ENCODE measurements around the gene PPP1R12B.
"Not testable (repeated sequence)": the region's sequence is repeated elsewhere in the genome, so short reads cannot be mapped to it uniquely, and the experiment has no call there.

PPP1R12B gene

DNA sequence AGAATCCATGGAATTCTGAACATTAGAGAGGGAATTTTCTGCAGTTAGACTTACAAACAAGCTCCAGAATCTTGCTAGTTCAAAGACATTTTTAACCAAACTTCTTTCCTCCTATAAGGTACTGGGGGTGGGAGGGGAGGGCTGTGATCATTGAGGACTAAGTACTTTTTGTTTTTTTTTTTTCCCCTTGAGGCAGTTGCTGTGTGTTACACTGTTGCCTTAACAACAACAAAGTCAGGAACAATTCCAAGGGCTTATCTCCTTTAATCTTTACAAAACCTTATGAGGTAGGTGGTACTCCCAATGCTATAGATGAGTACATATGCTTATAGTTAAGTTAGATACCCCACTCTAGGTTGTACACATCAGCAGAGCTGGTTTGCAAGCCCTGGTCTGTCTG is 62.9 kb downstream of the PPP1R12B start:
- Histone ChIP-seq H3K4me1 (ENCODE audit: control insufficient read depth, insufficient read depth, low read length) (peaks cover 11% of the 10 kb centered on the region), H3K9me3 (ENCODE audit: control insufficient read depth, insufficient read depth, low read length) (no peaks in the 10 kb centered on the region), H3K36me3 (ENCODE audit: control insufficient read depth, insufficient read depth, low read length) (no peaks in the 10 kb centered on the region), H3K4me3 (ENCODE audit: low read depth, low read length) (no peak overlapping the region), H3K27me3 (ENCODE audit: control insufficient read depth, insufficient read depth, low read length) (no peaks in the 10 kb centered on the region), H3K9ac (ENCODE audit: low read depth, low read length) (no peak overlapping the region)

DNA sequence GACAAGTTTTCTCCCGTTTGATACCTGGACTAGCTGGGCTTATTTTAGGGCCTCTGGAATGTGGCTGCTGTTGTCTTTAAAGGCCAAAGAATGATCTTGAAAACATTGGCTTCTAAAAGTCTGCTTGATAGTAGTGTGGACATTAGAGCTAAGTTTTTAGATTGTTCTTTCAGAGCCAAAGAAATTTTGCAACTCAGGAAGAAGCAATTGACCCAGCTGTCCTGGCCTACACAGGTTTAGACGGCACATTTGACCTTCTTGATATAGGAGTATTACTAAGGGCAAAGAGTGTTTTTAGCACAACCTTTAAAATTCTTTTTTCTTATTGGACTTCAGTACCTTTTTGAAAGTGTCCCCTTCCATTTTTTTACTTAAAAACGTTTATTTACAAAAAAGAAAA is 63.9 kb downstream of the PPP1R12B start:
- H3K9me3 ChIP-seq (ENCODE audit: control insufficient read depth, insufficient read depth, low read length); H3K36me3 ChIP-seq (ENCODE audit: control insufficient read depth, insufficient read depth, low read length); H3K9ac ChIP-seq (ENCODE audit: low read depth, low read length); H3K27me3 ChIP-seq (ENCODE audit: control insufficient read depth, insufficient read depth, low read length); H3K4me3 ChIP-seq (ENCODE audit: low read depth, low read length): not testable (repeated sequence)
- H3K4me1 ChIP-seq (ENCODE audit: control insufficient read depth, insufficient read depth, low read length): peaks cover 11% of the 10 kb centered on the region

DNA sequence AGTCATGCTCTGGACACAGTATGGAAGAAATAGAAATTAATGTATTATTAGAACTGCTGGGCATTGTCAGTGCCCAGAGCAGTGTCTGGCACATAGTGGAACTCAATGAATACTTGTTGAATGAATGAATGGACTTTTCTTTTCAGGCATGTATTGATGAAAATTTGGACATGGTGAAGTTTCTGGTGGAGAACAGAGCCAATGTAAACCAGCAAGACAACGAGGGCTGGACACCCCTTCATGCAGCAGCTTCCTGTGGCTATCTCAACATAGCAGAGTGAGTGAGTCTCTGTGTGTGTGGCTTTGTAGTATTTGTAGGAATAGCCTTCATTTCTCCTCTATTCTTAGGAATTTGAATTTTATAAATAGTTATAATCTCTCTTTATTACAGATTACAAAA is 68.1 kb downstream of the PPP1R12B start:
- Histone ChIP-seq H3K4me3 (ENCODE audit: low read depth, low read length) (no peak overlapping the region), H3K36me3 (ENCODE audit: control insufficient read depth, insufficient read depth, low read length) (no peaks in the 10 kb centered on the region), H3K9me3 (ENCODE audit: control insufficient read depth, insufficient read depth, low read length) (no peaks in the 10 kb centered on the region), H3K9ac (ENCODE audit: low read depth, low read length) (no peak overlapping the region), H3K27me3 (ENCODE audit: control insufficient read depth, insufficient read depth, low read length) (no peaks in the 10 kb centered on the region), H3K4me1 (ENCODE audit: control insufficient read depth, insufficient read depth, low read length) (peaks cover 6% of the 10 kb centered on the region)

DNA sequence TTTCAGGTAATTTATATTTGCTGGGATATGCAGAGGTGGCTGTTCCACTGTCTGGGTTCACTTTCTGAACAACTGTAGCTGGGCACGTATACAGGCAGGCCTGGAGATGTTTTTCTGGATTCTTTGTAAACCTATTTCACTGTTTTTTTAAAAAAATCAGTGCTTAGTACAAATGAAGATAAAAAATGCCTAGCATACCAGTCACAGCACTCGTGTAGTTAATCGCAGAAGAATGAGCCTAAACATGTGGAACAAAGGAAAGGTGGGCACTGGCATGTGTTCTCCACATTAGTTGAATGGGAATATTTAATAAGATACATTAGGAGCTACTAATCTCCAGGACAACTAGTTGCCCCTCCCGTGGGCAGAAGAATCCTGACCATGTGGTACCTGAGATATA is 68.6 kb downstream of the PPP1R12B start:
- H3K27me3 ChIP-seq (ENCODE audit: control insufficient read depth, insufficient read depth, low read length); H3K4me1 ChIP-seq (ENCODE audit: control insufficient read depth, insufficient read depth, low read length); H3K9ac ChIP-seq (ENCODE audit: low read depth, low read length); H3K36me3 ChIP-seq (ENCODE audit: control insufficient read depth, insufficient read depth, low read length); H3K9me3 ChIP-seq (ENCODE audit: control insufficient read depth, insufficient read depth, low read length); H3K4me3 ChIP-seq (ENCODE audit: low read depth, low read length): not testable (repeated sequence)

DNA sequence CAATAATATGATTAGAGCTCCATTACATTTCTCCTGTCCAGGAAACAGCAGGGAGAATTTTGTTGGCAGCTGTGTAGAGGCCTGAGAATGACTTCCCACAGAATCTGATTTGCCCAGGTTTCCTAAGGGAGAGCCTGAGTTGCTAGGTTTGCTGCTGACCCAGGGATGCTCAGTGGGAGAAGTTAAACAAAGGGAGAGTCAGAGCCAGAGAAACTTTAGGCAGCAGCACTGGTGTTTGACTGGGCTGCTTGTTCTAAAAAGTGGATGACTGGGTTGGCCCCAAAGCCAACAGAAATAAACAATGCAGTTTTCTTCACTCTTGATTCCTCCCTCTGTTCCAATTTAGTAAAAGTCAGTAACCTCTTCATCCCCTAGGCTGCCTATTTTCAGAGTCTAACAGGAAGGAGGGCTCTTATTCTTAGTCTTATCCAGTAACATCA is 69.3 kb downstream of the PPP1R12B start:
- H3K27me3 ChIP-seq (ENCODE audit: control insufficient read depth, insufficient read depth, low read length); H3K4me3 ChIP-seq (ENCODE audit: low read depth, low read length); H3K9me3 ChIP-seq (ENCODE audit: control insufficient read depth, insufficient read depth, low read length); H3K36me3 ChIP-seq (ENCODE audit: control insufficient read depth, insufficient read depth, low read length); H3K9ac ChIP-seq (ENCODE audit: low read depth, low read length); H3K4me1 ChIP-seq (ENCODE audit: control insufficient read depth, insufficient read depth, low read length): not testable (repeated sequence)

DNA sequence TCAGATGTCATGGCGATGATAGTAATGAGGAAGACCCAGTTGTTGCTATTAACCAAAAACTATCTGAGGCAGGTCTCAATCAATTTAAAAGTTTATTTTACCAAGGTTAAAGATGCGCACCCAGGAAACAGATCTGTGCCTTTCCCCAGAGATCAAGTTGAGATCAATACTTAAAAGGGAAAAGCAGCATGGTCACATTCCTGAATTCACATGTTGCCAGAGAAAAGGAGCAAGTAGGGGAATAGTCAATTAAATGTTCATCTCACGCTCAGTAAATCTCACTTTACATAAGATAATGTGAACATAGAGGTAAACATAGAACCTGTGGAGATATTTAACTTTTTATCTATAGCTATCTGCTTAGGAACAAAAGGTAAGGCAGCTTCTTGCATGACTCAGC is 71.2 kb downstream of the PPP1R12B start:
- not testable (repeated sequence) for H3K4me3 ChIP-seq (ENCODE audit: low read depth, low read length); H3K27me3 ChIP-seq (ENCODE audit: control insufficient read depth, insufficient read depth, low read length); H3K36me3 ChIP-seq (ENCODE audit: control insufficient read depth, insufficient read depth, low read length); H3K9me3 ChIP-seq (ENCODE audit: control insufficient read depth, insufficient read depth, low read length); H3K9ac ChIP-seq (ENCODE audit: low read depth, low read length); H3K4me1 ChIP-seq (ENCODE audit: control insufficient read depth, insufficient read depth, low read length)

DNA sequence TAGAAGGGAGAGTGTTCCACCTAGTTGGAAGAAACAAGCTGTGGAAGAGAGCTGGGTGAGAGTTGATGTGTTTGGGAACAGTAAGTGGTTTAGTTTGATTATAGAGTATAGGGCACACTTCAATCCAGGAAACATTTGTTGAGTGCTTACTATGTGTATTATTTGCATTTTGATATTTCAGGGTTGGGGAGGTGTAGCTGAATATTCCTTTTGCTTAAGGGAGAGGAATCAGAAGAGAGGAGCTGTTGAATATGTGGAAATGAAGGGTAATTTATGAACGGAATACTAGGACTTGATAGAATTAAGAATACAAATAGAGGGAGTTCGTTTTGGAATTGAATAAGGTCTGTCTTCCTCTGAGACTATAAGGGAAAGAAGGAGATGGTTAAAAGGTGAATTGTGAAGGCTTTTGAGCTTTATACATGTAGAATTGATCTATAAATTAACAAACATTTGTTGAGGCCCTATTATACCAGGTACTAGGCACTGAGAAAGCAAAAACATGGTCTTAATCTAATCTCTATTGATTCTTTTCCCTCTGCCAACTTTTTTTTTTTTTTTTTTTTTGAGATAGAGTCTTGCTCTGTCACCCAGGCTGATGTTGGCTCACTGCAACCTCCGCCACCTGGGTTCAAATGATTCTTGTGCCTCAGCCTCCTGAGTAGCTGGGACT is 72.1 kb downstream of the PPP1R12B start:
- not testable (repeated sequence) for H3K4me3 ChIP-seq (ENCODE audit: low read depth, low read length); H3K27me3 ChIP-seq (ENCODE audit: control insufficient read depth, insufficient read depth, low read length); H3K9ac ChIP-seq (ENCODE audit: low read depth, low read length); H3K9me3 ChIP-seq (ENCODE audit: control insufficient read depth, insufficient read depth, low read length); H3K36me3 ChIP-seq (ENCODE audit: control insufficient read depth, insufficient read depth, low read length); H3K4me1 ChIP-seq (ENCODE audit: control insufficient read depth, insufficient read depth, low read length)

DNA sequence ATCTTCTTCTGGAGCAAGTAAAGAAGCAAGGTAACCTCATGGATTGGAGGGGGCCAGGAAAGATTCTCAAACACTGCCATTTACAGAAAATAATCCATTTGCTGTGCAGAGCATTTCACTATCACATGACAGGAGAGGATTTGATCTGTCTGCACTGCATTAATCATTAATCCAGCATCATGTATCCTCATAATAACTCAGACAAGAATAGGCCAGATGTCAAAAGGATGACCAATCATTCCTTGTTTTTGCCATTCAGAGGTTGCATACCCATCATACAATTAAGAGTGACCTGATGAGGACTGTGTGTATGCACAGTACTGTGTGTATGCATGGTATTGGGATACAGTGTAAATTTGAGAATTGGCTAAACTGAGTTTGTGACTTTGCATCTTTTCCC is 74.2 kb downstream of the PPP1R12B start:
- H3K9me3 ChIP-seq (ENCODE audit: control insufficient read depth, insufficient read depth, low read length); H3K9ac ChIP-seq (ENCODE audit: low read depth, low read length); H3K4me1 ChIP-seq (ENCODE audit: control insufficient read depth, insufficient read depth, low read length); H3K4me3 ChIP-seq (ENCODE audit: low read depth, low read length); H3K36me3 ChIP-seq (ENCODE audit: control insufficient read depth, insufficient read depth, low read length); H3K27me3 ChIP-seq (ENCODE audit: control insufficient read depth, insufficient read depth, low read length): not testable (repeated sequence)

DNA sequence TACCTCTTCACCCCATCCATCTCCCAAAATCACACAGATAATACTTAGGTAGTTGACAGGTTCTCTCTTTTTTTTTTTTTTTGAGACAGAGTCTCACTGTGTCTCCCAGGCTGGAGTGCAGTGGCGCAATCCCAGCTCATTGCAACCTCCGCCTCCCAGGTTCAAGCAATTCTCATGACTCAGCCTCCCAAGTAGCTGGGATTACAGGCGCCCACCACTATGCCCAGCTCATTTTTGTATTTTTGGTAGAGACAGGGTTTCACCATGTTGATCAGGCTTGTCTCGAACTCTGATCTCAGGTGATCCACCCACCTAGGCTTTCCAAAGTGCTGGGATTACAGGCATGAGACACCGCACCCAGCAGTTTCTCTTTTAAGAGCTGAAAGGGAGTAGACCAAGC is 75.8 kb downstream of the PPP1R12B start:
- not testable (repeated sequence) for H3K4me3 ChIP-seq (ENCODE audit: low read depth, low read length); H3K27me3 ChIP-seq (ENCODE audit: control insufficient read depth, insufficient read depth, low read length); H3K4me1 ChIP-seq (ENCODE audit: control insufficient read depth, insufficient read depth, low read length); H3K9ac ChIP-seq (ENCODE audit: low read depth, low read length); H3K36me3 ChIP-seq (ENCODE audit: control insufficient read depth, insufficient read depth, low read length); H3K9me3 ChIP-seq (ENCODE audit: control insufficient read depth, insufficient read depth, low read length)

DNA sequence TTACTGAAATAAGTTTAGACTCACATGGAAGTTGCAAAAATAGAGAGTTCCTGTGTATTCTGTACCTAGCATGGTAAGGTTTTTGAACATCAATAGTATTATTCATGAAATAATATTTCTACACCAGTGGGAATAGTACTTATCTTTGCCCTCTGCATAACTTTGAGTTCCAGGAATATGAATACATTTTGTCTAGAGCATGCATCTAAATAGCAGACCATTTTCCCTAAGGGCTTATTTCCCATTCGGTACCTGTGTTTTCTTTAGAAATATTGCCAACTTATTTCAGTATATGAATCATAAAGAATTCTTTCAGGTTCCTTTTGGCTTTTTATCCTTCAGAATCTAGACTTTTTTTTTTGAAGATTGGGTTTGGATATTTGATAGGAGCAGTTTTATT is 81.6 kb downstream of the PPP1R12B start:
- not testable (repeated sequence) for H3K4me1 ChIP-seq (ENCODE audit: control insufficient read depth, insufficient read depth, low read length); H3K9ac ChIP-seq (ENCODE audit: low read depth, low read length); H3K9me3 ChIP-seq (ENCODE audit: control insufficient read depth, insufficient read depth, low read length); H3K27me3 ChIP-seq (ENCODE audit: control insufficient read depth, insufficient read depth, low read length); H3K4me3 ChIP-seq (ENCODE audit: low read depth, low read length); H3K36me3 ChIP-seq (ENCODE audit: control insufficient read depth, insufficient read depth, low read length)

DNA sequence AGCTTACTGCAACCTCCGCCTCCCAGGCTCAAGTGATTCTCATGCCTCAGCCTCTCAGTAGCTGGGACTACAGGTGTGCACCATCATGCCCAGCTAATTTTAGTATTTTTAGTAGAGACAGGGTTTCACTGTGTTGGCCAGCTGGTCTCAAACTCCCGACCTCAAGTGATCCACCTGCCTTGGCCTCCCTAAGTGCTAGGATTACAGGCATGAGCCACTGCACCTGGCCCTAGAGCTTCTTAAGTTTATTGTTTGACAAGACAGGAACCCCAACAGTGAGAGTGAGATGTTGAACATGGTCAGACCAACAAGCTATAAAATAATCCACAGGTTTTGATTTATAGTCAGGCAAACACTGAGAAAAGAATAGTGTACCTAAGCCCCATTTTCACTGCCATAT is 83.8 kb downstream of the PPP1R12B start:
- H3K36me3 ChIP-seq (ENCODE audit: control insufficient read depth, insufficient read depth, low read length): not testable (repeated sequence)

DNA sequence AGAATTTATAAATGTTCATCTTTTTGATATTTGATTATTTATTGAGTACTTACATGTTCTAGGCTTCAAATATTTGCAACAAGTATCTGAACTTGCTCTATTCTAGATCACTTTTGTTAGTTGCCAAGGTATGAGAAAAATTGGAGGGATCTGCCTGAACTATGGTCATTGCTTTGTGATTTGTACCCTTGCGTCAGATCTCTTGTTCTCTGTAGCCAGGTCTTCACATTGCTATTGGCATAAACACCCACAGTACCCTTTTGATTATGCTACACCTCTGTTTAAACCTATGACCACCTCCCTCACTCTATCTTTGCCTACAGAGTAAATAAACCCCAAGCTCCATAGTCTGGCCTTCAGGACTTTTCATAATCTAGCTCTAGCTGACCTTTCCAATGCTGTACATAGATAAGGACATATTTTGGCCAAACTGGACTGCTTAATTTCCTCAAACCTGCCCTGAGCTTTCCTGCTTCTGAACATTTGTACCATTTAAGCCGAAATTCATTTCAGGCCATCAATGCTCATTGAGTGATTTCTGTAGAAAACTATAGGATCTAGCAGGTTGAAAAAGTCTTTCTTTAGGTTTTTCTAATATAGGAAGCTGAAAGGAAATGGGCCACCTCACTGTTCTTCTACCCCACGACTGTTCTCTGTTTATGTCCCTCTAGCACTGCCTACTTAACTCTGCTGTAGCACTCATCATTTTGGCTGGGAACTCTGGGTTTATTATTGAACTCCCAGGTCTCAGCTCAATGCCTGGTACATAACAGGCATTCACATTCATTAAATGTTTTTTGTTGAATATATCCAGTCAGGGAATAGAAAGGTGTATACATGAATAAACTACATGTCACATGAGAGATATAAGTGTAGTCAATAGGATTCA is 84.9 kb downstream of the PPP1R12B start:
- Histone ChIP-seq H3K4me3 (ENCODE audit: low read depth, low read length) (no peak overlapping the region), H3K9me3 (ENCODE audit: control insufficient read depth, insufficient read depth, low read length) (no peaks in the 10 kb centered on the region), H3K36me3 (ENCODE audit: control insufficient read depth, insufficient read depth, low read length) (no peaks in the 10 kb centered on the region), H3K9ac (ENCODE audit: low read depth, low read length) (no peak overlapping the region), H3K4me1 (ENCODE audit: control insufficient read depth, insufficient read depth, low read length) (no peaks in the 10 kb centered on the region), H3K27me3 (ENCODE audit: control insufficient read depth, insufficient read depth, low read length) (no peaks in the 10 kb centered on the region)

More for the DNA sequence above, 83.8 kb downstream of the PPP1R12B start:
- not testable (repeated sequence) for H3K4me3 ChIP-seq (ENCODE audit: low read depth, low read length); H3K27me3 ChIP-seq (ENCODE audit: control insufficient read depth, insufficient read depth, low read length); H3K4me1 ChIP-seq (ENCODE audit: control insufficient read depth, insufficient read depth, low read length); H3K9me3 ChIP-seq (ENCODE audit: control insufficient read depth, insufficient read depth, low read length); H3K9ac ChIP-seq (ENCODE audit: low read depth, low read length)
